SK-MEL-5 (cell line): ENCODE data around the gene ARL16. TPM values are rescaled to one million over a fixed set of nuclear protein-coding genes. Genes with fewer than 3 reads are reported as not detected.

Experiments used
- DNase-seq: peaks from one replicate; pipeline ENCODE4 v3.0.0-alpha.2; 2016; ENCODE audit warnings: low read depth, low spot score
- in situ Hi-C: cut with HindIII; loops from 2 replicates; pipeline ENCODE4 v1.10.0; 2016; ENCODE audit warnings: low sequenced_read_pairs, high pct_unique_total_duplicates, low pct_unique_long_range_greater_than_20kb
- total RNA-seq: library from RNA; depleted of rRNA; stranded (reverse); fragments of >200 nt; shearing (Covaris generic); gene quantifications from 2 replicates; pipeline ENCODE4 v1.2.3, GENCODE V29; 2014

ARL16 gene
- total RNA-seq, 1 experiment from 2014 or later: 46.1 TPM

DNA sequence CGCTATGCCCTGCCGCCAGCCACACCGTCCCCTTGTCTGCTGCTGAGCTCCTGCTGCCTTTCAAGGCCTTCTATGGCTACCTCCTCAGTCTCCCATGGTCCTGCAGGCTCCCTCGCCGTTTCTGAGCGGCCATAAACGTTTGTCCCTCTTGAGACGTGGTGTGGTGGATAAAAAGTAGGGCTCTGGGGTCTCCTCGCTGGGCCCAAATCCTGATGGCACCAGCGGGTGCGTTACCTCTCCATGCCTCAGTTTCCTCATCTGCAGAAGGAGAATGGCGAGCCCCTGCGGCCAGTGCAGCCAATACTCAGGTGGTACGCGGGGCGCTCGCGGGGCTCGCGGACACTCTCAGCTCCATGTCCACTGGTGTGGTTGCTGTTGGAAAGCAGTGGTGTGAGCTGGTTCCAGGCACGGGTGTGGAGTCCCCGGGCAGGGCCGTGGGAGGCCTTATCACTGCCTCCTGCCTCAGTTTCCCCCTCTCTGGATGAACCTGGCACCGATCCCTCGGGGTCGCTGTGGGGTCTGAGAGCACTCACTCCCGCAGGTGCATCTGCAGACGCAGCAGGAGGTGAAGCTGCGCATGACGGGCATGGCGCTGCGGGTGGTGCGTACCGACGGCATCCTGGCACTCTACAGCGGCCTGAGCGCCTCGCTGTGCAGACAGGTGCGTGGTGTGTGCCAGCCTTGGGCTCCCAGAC, 31.0 kb upstream of the ARL16 start:
- DNase-seq: no peak
- in situ Hi-C loops: no loop called here

DNA sequence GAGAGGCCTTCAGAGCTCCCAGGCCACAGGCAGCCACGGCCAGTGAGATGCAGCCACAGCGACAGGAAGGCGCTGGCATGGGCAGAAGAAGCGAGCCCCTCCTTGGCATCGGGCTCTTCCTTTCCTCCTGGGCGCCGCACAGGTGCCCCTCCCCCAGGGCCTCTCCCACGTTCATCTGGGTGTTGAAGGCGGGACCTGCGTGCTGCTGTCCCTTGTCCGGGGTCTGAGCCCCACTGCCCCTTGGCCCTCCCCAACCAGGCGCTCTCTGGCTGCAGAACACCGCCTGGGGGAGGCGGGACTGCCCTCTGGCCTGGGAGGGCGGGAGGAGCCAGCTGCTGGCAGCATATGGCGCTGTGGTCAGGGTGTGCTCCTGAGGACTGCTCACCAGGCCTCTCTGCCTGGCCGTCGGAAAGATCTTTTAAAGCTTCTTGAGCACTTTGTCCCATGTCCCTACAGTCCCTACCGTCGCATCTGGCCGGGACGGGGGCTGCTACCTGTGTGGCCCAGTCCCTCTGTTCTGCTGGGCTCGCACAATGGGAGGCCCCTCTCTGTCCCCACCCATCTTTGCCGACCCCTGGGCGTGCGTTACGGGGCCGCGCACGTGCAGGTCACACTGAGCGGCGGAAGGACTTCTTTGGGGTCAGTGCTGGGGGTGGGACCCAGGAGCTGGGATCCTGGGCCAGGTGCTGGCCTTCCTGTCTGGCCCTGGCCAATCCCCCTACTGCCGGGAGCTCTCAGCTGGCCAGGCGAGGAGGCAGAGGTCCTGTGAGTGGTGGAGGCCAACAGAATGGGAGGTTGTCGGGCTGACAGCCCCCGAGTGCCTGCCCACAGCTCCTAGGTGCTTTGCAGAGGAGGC, 30.2 kb upstream of the ARL16 start:
- DNase-seq: no peak
- in situ Hi-C loops: no loop called here

DNA sequence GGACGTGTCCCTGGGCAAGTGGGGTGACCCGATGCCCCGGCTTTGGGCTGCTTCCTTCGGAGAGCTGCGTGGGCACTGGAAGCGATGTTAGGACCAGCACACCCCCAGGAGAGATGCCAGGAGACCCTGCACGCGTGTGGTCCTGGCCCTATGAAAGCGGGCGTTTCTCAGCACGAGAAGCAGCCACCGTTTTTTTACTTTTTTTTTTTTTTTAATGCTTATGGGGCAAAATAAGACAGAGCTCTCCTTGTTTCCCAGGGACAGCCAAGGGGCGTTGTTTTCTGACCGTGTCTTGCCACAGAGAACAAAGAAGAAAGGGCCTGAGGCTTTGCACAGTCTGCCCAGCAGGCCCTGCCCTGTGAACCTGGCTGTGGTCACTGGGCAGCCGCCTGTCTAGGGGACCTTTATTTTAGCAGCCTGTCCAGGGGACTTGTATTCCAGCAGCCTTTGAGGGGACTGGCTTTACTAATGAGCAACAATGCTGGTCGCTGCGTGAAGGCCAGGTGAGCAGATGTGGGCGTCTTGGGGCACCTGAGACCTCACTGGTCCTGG, 29.5 kb upstream of the ARL16 start:
- peak; percentile 95 for DNase-seq
- in situ Hi-C loops: no loop called here

DNA sequence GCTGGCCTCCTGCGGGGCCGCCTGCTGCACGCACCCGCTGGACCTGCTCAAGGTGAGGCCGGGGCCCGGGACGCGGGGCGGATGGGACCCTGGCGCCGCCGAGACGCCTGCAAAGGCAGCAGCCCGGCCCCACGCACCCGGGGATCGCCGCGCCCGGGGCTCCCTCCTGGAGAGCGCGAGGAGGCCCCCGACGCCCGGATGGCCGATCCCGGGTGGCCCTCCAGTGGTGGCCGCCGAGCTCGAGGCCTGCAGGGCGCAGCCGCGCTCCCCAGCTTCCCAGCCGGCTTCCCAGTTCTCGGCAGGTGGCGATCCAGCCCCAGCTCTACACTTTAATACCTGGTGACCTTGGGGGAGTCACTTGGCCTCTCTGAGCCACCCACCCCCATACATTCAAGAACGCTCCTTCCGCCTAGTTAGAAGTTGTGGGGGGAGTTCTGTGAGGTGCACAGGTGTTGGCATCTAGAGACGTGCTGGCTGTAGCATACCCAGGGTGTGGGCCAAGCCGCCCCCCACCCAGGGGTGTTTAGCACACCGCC, 28.9 kb upstream of the ARL16 start:
- DNase-seq: no peak
- in situ Hi-C loops: no loop called here

GRCh38 chr17:81711814-81712467, 28.3 kb upstream of the ARL16 start, which contains the start of gene SLC25A10:
TSS of gene SLC25A10 (plus strand) at chr17:81712284. CDS start at chr17:81712427, 143 bp downstream.
- peak; percentile 84 for DNase-seq
- in situ Hi-C loops: no loop called here

GRCh38 chr17:81710514-81711308, 27.1 kb upstream of the ARL16 start:
- in situ Hi-C loops: no loop called here
- no peak for DNase-seq

DNA sequence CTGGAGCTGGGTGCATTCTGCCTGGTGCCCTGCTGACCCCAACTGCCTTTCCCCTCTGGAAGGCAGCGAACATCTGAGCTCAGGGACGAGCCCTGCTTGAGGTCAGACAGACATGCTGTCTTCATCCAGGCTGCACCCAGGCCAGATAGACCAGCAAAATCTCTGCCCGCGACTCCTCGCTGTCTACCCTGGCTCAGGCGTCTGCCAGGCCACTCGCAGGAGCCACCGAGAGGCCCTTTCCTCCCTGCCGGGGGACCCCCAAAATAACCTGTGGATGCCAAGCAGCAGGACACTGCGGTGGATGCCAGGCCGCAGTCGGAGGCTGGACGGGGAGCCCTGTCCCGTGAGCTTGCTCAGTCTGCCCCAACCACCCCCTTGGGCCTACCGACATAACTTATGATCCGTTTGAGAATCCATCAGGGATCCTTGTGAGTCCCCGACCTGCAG, 25.2 kb upstream of the ARL16 start:
- no peak for DNase-seq
- in situ Hi-C loops: no loop called here

GRCh38 chr17:81707725-81708646, 24.4 kb upstream of the ARL16 start:
- in situ Hi-C loops: no loop called here
- no peak for DNase-seq

DNA sequence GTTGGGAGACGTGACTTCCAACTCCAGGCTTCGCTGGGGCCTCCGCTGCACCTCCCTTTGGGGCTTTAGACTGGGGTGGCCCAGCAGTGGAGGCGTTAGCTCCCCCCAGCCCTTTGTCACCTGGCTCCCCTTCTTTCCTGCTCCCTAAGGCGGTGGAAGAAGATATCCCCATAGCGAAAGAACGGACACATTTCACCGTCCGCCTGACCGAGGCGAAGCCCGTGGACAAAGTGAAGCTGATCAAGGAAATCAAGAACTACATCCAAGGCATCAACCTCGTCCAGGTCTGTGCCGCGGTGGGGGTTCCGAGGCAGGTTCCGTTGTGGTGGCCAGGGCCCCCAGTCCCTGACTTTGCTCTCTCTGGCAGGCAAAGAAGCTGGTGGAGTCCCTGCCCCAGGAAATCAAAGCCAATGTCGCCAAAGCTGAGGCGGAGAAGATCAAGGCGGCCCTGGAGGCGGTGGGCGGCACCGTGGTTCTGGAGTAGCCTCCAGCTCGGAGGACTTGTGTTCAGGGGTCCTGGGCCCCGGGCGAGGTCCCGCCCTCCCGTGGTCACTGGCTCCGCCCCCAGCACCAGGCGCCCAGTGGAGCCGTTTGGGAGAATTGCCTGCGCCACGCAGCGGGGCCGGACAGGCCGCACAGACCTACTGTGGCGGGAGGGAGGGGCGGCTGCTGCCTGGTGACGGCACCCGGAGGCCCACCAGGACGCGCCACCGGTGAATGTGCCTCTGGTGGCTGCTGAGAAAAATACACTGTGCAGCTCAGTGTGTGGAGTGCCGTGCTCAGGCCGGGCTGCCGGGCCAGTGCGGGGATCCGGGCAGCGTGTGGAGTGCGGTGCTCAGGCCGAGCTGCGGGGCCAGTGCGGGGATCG, 23.4 kb upstream of the ARL16 start:
- DNase-seq: no peak
- in situ Hi-C loops: no loop called here

DNA sequence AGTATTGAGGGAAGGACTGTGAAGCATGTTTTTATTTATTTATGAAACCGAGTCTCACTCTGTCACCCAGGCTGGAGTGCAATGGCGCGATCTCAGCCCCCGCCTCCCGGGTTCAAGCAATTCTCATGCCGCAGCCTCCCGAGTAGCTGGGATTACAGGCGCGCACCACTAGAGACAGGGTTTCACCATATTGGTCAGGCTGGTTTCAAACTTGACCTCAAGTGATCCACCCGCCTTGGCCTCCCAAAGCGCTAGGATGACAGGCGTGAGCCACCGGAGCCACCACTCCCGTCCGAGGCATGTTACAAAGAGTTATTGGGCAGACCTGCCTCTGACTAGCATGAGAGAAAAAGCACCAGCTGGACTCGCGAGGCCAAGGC, 22.6 kb upstream of the ARL16 start:
- DNase-seq: no peak
- in situ Hi-C loops: no loop called here

DNA sequence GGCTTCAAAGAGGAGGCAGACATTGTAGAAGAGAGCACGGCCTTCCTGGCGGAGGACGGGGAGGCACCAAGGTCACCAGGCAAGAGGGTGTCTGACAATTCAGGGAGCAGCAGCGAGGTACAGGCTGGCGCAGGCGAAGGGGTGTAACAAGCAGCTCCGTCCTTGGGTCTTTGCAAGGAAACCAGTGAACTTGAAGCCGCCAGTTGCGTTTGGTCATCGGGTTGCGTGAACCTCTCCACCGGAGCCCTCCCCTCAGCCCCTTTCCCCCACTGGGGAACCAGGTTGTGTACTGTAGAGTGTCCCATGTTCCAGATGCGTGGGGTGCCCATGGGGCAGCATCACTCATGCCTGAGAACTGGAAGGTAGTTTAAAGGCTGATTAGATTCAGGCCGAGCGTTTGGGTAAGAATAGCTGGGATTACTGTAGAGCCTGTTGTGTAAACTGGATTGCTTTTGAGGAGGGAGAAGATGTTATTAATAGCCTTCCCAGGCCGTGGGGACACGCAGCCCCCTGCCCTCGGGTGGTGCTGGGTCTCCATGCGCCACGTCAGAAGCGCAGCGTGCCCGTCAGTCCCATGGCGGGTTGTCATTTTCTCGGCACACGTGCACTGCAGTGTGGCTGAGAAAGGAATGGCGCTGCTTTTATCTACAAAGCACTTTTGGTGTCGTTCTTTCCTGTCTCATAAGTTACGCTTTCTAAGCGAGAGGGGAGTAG, 22.1 kb upstream of the ARL16 start:
- no peak for DNase-seq
- in situ Hi-C loops: no loop called here

- in situ Hi-C loops: no loop called here
- DNase-seq: no peak
Observed at GRCh38 chr17:81703747-81704654, 20.4 kb upstream of the ARL16 start.

DNA sequence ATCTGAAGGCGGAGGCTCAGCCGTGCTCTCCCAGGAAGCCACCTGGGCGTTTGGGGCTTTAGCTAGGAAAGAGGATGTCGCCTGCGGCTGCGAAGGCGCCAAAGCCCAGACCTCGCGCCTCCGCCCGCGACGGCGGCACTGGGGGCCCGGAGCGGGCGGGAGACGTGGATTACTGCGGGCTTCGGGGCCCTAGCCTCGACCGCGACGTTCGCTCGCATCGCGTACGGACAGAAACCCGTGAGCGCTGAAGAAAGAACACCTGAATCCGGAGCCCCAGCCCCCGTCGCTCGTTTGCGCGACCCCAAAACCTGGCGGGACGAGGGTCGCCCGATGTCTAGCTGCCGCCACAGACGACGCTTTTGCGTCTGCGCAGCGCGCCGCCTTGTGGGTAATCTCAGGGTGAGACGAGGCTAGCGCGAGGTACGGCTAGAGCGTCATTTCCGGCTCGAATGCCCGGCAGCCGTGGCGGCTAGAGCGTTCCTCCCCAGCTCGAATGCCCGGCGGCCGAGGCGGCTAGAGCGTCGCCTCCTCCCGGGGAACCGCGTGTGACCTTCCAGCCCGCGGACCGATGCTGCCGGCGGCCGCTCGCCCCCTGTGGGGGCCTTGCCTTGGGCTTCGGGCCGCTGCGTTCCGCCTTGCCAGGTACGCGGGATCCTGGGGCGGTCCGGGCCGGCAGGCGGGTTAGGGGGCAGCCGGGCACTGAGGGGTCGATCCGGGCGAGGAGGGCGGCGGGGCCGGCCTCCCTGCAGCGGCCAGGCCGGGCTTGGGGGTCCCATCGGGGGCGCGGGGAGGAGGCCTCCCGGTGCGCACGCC, 19.5 kb upstream of the ARL16 start, which contains the start of gene MRPL12:
Gene MRPL12 (plus strand): TSS at position 434 of the 813 bp plus-strand sequence. CDS start 135 bp downstream, at position 569.
- in situ Hi-C loops: no loop called here
- peak; percentile 98 for DNase-seq
